Kidney epithelial cell (primary cell): ENCODE results near the gene HELZ2. TPM values are rescaled to one million over a fixed set of nuclear protein-coding genes. Genes with fewer than 3 reads are reported as not detected.
"Not testable (repeated sequence)": the region's sequence is repeated elsewhere in the genome, so short reads cannot be mapped to it uniquely, and the experiment has no call there.

Source experiments
- DNase-seq: peaks from one replicate; pipeline ENCODE4 v3.0.0-alpha.2; 2010; ENCODE audit warnings: low read depth
- H3K27me3 ChIP-seq: 2 replicates; pipeline ENCODE4 v1.6.0; 2011; ENCODE audit warnings: low read length; ENCODE audit not compliant: control insufficient read depth, insufficient read depth
- H3K36me3 ChIP-seq: 2 replicates; pipeline ENCODE4 v1.5.1; 2011; ENCODE audit warnings: low read length; ENCODE audit not compliant: control insufficient read depth, insufficient read depth
- H3K4me3 ChIP-seq: 2 replicates; pipeline ENCODE4 v1.5.1; 2011; ENCODE audit warnings: low read depth, mild to moderate bottlenecking, control low read depth, low read length
- total RNA-seq: library from RNA; depleted of rRNA; stranded (reverse); fragments of >200 nt; gene quantifications from 2 replicates; pipeline ENCODE4 v1.2.3, GENCODE V29; 2015
- TF ChIP-seq, protein P1 (sequence below): IDR thresholded peaks from 2 replicates; pipeline ENCODE4 v1.5.1; 2011; ENCODE audit warnings: mild to moderate bottlenecking, moderate library complexity, low read length, control low read depth, inconsistent platforms; ENCODE audit not compliant: insufficient read depth, poor library complexity, severe bottlenecking

HELZ2 gene
- total RNA-seq, 1 donor from 2014 or later: 69.2 TPM

DNA sequence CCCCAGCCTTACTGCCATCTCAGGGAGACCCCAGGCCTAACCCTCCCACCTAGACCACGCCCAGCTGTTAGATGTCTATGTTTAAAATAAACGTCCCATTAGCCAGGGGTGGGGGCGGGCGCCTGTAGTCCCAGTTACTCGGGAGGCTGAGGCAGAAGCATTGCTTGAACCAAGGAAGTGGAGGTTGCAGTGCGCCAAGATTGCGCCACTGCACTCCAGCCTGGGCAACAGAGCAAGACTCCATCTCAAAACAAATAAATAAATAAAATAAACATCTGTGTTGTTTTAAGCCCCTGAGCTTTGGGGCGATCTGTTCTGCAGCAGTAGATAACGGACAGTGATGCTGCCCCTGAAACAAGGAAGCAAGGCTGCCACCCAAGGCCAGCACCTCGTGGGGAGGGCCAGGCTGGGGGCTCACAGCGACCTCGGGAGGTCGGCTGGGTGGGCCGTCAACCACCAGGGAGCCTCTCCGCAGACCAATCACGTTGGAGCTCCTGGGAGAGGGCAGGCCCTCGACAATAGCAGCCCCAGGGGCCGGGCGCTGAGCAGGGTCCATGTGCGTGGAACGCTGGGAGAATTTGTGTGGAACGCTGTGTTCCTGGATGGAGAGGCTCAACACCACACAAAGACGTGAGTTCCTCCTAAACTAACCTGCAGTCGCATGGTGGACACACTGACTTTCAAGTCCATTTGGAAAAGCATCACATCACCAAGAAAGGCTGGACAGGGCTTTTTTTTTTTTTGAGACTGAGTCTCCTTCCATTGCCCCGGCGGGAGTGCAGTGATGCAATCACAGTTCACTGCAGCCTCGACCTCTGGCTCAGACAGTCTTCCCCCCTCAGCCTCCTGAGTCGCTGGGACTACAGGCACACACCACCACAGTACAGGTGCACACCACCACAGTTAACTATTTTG, 1.0 kb upstream of the HELZ2 start:
- H3K36me3 ChIP-seq: no peaks in the 10 kb centered on the region
- DNase-seq: no peak
- TF ChIP-seq, protein P1, sequence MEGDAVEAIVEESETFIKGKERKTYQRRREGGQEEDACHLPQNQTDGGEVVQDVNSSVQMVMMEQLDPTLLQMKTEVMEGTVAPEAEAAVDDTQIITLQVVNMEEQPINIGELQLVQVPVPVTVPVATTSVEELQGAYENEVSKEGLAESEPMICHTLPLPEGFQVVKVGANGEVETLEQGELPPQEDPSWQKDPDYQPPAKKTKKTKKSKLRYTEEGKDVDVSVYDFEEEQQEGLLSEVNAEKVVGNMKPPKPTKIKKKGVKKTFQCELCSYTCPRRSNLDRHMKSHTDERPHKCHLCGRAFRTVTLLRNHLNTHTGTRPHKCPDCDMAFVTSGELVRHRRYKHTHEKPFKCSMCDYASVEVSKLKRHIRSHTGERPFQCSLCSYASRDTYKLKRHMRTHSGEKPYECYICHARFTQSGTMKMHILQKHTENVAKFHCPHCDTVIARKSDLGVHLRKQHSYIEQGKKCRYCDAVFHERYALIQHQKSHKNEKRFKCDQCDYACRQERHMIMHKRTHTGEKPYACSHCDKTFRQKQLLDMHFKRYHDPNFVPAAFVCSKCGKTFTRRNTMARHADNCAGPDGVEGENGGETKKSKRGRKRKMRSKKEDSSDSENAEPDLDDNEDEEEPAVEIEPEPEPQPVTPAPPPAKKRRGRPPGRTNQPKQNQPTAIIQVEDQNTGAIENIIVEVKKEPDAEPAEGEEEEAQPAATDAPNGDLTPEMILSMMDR: no peak
- H3K27me3 ChIP-seq: peaks cover 4% of the 10 kb centered on the region
- H3K4me3 ChIP-seq: no peak overlapping the region

DNA sequence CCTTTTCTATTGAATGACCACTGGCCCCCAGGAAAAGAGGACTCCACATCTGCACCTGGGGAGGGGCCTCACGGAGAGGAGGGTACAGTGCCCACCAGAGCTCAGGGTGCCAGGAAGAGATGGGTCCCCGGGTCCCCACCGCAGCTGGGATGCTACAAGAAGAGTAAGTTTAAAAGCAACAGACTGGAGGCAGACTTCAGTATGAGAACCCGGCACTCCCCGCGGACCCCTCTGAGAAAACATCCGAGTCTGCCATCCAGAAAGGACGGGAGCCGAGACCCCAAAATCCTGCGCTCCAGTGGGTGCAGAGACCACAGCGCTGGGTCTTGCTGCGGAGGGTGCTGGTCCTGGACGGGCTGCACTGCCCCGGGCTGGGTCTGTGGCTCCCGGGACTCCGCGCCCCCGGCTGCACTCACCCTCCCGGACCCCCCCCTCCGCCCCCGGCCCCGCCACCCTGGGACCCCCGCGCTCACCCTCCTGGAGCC, 350 bp downstream of the HELZ2 start:
- Histone ChIP-seq H3K4me3 (peak overlapping the region; percentile 71), H3K27me3 (peaks cover 2% of the 10 kb centered on the region), H3K36me3 (no peaks in the 10 kb centered on the region)
- TF ChIP-seq, protein P1: no peak
- DNase-seq: no peak

DNA sequence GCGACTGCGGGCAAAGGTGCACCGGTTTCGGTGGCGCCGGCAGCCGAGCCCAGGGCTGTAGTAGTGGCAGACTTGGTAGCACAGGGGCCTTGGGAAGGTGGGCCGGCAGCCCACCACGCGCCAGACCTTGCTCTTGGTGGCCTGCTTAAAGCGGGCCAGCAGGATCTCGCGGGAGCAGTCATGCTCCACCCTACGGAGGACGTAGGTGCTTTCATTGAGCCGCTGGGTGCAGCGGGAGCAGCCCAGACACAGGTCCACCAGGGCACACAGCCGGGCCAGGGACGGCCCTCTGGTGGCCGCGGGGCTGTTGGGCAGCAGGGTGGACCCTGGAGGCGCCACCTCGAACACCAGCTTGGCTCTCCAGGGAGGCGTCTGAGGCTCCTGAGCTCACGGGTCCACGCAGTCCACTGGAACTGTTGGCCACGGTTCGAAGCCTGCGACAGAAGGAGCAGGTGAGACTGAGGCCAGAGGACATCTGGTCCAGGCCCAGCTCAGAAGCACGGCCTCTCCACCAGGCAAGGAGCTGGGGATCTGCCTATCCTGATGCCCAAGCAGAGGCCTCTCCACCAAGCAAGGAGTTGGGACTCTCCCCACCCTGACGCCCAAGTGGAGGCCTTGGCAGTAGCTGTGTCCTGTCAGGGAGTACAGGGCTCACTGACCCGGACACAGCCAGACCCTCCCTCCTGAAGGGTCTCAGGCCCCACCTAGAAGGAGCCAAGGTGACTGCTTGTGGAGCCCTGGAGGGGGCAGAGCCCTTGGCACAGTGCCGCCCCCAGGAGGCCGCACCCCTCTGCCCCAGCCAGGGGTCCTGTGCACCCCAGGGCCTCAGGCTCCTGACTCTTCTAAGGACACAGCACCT, 1.0 kb downstream of the HELZ2 start:
- Histone ChIP-seq H3K36me3 (no peaks in the 10 kb centered on the region), H3K27me3 (peaks cover 2% of the 10 kb centered on the region), H3K4me3 (peak overlapping the region; percentile 71)
- TF ChIP-seq, protein P1: peak; percentile 15
- no peak for DNase-seq

DNA sequence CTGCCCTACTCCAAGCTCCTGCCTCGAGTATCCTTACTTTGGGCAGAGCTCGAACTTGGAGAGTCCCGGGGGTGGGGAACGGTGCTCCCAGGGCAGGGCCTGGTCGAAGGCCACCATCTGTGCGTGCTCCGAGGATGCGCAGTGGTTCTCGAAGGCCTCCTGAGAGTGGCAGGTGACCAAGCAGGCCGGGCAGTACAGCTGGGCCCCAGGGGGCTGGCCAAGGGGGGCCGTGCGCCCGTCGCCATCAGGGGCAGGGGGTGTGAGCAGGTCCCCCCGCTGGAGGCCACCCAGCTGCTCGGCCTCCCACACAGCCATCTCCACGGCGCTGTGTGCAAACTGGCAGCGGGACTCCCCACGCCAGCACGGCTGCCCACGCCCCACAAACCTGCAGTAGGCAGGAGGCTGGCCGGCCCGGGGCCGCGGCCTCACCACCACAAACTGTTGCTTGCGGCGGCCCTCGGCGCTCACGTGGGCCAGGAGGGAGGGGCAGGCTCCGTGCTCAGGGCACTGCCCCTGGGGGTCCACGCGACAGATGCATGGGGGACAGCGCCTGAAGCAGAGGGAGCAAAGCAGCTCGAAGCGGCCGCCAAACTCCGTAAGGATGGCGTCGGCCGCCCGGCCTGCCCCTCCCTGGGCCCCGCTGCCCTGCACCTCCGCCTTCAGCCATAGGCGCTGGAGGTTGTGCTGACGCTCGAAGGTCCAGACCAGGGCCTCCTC, 1.8 kb downstream of the HELZ2 start:
- DNase-seq: no peak
- no peak overlapping the region for H3K4me3 ChIP-seq
- TF ChIP-seq, protein P1: no peak
- H3K36me3 ChIP-seq: no peaks in the 10 kb centered on the region
- H3K27me3 ChIP-seq: peaks cover under 1% of the 10 kb centered on the region

DNA sequence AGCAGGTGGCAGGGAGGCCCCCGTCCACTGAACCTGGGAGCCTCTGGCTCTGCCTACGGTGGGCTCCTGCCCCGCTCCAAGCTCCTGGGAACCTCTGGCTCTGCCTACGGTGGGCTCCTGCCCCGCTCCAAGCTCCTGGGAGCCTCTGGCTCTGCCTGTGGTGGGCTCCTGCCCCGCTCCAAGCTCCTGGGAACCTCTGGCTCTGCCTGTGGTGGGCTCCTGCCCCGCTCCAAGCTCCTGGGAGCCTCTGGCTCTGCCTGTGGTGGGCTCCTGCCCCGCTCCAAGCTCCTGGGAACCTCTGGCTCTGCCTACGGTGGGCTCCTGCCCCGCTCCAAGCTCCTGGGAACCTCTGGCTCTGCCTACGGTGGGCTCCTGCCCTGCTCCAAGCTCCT, 3.0 kb downstream of the HELZ2 start:
- not testable (repeated sequence) for DNase-seq, H3K27me3 ChIP-seq, H3K36me3 ChIP-seq, H3K4me3 ChIP-seq
